ENCODE measurements around the gene FYCO1.
"Not testable (repeated sequence)": the region's sequence is repeated elsewhere in the genome, so short reads cannot be mapped to it uniquely, and the experiment has no call there.

The FYCO1 gene

DNA sequence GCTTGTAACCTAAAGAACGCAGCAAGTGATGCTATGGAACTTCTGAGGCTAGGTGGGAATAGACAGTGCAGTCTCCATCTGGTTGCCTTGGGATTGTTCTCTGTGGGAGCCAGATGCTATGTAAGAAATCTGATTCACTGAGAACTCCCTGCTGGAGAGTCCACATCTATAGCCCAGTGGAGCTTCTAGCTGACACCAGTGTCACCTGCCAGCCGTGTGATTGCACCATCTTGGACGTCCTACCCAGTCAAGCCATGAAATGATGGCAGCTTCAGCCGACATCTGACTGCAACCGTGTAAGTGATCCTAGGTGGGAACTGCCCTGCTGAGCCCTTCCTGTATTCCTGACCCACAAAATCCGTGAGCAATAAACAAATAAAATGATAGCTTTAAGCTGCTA, 12.4 kb upstream of the FYCO1 start:
- peak in 1 of 3 donors; percentile 33 for DNase-seq

DNA sequence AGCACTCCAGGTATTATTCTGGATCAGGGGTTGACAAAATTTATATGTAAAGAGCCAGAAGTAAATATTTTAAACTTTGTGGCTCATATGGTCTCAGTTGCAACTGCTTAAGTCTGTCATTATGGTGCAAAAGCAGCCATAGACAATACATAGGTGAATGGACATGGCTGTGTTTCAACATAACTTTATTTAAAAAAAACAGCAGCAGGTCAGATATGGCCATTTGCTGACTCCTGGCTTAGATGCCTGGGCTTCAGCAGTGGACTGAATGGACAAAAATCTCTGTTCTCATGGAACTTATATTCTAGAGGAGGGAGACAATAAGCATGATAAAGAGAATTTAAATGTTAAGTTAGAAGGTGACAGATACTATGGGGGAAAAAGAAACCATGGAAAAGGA, 11.7 kb upstream of the FYCO1 start:
- no peak for DNase-seq

DNA sequence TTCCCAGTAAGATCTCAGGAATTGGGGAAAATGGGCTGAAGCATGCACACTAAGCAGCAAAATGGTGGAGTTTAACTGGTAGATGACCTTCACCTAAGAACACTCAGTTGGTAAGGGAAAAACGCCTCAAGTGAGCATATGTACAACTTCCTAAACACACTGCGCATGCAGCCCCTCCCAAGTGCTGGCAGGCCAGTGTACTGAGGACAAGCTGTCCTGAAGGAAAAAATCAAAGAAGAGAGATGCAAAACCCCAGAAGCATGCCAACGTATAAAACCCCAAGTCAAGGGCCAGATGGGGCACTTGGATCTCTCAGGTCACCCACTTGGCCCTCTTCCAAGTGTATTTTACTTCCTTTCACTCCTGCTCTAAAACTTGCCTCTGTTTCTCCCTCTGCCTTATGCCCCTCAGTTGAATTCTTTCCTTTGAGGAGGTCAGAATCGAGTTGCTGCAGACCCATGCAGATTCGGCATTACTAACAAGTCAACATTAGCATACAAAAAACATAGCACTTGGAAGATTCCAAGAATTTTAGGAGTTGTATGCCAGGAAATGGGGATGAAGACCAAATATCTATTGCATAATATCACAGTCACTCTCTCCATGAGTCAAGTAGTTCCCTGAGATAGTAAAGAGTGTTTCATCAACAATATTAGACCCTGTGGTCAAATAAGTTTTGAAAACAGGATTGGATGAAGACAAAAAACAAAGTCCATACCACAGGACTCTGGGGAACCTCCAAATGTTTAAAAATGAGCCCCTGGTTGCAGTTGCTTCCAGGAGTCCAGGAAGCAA, 10.8 kb upstream of the FYCO1 start:
- DNase-seq, result peak in 2 of 3 donors; percentile 51 to 70

DNA sequence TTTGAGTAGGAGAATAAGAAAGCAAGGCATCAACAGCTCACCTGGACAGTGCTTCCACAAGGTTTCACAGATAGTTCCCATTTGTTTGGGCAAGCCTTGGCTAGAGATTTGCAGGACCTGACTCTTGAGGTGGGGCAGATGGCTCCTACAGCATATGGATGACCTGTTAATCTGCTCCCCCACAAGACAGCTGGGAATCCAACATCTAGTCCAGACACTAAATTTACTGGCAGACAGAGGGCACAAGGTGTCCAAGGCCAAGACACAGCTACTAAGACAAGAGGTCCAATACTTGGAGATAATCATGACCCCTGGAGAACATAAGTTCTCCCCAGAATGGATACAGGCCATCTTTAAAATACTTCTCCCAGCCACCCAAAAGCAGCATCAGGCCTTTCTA, 8.1 kb upstream of the FYCO1 start:
- DNase-seq, result not testable (repeated sequence)

DNA sequence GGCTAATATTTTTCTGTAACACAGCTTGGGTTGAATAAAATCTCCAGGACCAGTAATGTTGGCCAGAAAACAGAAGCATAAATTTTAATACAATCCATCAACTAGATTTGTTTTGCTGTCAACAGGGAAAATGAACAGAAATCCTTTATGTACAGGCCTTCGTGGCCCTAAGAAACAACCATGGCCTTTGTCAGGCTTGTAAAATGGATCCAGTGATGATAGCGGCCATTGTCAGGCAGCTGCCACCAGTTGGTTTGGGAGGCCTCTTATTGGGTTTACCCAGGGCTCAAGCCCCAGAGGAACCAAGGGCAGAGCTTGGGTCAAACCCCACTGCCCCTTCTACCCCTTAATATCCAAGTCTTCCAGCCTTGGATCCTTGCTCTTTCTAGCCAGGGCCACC, 5.6 kb upstream of the FYCO1 start:
- DNase-seq, result no peak

DNA sequence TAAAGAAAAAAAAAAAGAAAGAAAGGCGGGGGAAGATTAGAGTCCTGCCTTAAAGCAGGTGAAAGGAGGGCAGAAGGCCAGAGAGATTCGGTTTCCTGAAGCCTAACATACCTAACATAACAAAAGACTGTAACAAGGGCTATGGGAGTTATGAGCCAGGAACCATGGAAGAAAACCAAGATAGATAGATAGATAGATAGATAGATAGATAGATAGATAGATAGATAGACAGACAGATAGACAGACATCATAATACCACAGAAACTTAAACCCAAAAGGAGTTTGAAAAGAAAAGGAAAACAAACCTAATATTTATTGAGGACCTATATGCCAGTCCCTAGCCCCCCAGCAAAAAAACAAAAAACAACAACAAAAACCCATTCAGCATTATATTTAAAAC, 2.3 kb upstream of the FYCO1 start:
- no peak for DNase-seq

DNA sequence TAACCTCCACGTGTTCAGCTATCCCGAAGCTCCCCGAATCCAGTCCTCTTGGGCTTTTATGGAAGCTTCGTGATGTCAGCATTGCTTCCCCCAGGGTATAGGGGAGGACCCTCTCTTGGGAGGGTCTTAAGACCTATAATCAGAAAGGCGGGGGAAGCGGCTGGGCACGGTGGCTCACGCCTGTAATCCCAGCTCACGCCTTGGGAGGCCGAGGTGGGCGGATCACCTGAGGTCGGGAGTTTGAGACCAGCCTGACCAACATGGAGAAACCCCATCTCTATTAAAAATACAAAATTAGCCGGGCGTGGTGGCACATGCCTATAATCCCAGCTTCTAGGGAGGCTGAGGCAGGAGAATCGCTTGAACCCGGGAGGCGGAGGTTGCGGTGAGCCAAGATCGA, 1.9 kb upstream of the FYCO1 start:
- DNase-seq, result not testable (repeated sequence)

DNA sequence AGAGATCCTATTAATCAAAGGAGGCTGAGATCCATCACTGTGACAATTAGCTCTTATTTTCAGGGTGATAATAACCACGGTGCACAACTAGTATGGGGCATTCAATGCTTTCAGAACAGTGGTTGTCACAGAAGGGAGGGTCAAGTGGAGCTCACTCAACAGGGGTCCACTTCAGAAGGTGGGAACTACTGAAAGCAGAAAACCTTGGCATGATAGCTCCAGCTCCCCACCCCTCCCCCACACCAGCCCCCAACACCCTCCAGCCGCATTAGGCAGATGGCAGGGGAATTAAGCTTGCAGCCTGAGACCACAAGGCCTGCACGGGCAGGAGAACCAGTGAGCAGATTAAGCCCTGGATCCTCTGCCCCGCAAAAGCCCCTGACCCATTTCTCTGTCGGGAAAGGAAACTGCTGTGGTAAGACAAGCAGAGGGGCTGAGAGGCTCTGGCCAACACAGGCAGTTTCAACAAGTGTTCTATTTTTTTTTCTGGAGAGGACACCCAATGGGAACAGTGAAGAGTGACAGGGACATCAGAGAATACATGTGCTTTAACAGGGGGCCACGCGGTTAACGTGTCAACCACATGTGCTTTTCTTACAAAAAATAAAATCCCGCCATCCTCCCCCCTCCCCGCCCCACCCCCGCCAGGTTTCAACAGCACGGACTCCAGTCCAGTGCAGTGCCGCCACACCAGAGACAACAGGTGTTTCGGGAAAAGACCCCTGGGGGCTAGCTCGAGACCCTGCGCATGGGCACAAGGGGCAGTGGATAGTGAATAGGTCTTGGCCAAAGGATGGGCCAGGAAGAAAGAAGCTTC, 997 bp downstream of the FYCO1 start:
- DNase-seq, result peak in 1 of 3 donors; percentile 40

DNA sequence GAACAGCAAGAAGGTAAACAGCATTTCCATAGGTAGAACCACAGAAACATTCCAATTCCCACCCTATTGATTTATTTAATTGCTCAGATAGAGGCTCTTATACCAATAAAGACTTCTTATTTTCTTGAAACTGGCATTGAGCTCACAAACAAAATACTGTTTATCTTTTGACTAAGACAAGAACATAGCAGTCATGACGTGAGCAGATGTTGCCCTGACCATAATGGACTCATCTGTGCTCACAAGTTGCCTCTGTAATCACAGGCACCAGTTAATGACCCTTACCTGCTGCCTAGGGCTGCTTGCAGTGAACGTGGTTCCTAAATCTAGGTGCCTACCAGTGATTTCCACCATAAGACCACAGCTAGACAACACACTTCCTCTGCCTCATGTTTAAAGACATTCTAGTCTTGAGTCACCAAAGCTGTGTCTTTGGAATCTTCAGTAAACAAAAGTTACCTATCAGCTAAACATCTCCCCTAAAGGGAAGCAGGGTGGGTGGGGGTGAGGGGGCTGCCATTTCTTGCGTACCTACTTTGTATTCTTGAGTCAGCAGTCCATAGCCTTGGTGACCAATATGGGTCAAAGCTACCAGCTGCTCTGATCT, 2.1 kb downstream of the FYCO1 start:
- no peak for DNase-seq

DNA sequence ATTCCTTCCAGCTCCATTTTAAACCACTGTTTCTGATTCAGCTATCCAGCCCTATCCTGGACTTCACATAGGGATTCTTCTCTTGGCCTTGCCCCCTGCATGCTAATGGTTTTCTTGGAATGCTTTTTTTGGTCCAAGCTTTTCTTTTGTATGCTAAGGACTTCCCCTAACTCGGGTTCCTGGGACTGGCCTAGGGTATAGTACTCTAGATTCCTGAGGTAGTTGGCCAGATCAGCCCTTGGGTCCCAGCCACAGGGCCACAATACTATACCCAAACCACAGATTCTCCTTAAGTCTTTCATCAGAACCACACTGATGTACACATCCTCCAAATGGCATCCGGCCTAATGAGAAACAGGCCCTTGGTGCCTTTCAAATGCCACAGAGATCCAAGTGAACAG, 2.8 kb downstream of the FYCO1 start:
- DNase-seq, result no peak

DNA sequence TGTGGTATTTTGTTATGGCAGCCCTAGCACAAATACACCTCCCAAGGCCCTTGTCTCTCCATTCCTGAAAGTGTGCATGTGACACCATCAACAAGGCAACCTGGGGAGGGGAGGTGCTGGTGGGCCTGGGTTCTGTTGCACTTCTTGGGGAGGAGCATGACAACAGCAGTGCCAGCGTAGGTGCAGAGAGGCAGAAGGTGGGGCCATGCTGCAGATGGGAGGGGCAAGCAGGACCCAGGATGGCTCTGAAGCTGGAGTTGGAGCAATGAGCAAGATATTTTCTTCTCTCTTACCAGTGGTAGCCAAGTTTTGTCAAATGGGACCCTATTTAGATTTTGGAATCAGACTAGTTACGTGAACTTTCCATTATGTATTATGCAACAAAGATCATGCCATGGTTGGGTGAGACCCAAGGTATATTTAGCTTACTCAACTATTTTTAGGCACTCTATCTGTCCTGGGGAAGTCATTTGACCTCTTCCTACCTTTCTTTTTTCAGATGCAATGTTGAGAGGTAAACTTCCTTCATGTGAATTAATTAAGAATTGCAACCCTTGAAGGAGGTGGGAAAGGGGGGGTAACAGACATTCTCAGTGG, 3.4 kb downstream of the FYCO1 start:
- no peak for DNase-seq

DNA sequence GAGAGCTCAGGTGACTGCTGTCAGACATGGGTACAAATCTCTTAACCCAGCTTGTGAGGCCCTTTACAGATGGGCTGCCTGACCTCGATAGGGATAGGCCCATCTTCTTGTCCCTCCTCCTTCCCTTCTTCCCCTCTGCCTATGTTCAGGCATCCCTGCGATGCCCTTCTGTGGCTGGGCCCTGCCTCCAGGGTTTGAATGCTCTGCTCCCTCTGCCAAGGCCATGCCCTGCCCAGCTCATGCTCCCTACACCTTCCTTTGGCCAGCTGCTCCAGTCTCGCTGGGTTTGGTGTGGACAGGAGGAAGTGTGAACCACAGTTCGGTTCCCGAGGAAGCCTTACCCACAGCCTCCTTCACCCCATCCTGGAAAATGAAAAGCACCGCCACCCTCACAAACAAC, 4.3 kb downstream of the FYCO1 start:
- no peak for DNase-seq

DNA sequence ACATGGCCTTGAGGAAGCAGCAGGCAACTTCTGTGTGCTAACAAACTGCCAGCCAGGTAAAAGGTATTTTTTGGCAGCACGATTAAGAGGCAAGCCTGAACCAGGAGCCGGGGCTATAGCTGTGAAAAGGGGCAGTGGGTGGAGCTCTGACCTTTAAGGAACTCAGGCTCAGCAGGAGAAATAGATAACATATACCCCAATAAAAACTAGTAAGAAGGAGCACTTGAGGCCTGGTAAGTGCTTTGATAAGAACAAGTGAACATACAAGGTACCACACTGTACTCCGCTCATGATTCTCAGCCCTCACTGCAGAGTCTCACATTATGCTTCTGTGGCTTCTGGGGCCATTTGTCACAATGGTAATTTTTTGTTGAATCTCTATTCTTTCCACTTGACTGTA, 5.4 kb downstream of the FYCO1 start:
- no peak for DNase-seq

DNA sequence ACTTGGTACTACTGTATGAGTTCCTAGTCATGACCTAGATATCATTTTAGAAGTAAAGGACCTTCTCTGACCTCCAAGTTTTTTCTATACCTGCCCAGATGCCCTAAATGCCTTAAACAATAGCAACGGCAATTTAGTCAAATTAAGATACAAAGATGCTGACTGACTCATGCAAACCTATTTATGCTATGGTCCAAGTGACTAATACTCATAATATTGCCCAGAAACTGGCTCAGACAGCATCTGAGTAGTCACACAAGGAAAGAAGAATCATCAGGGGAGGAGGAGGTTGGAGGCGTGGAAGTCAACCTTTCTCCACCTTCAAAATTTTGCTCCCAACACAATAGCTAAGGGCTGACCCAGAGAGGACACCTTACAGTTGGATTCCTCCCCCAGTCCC, 6.8 kb downstream of the FYCO1 start:
- peak; percentile 27 to 72 (median 66) for DNase-seq

DNA sequence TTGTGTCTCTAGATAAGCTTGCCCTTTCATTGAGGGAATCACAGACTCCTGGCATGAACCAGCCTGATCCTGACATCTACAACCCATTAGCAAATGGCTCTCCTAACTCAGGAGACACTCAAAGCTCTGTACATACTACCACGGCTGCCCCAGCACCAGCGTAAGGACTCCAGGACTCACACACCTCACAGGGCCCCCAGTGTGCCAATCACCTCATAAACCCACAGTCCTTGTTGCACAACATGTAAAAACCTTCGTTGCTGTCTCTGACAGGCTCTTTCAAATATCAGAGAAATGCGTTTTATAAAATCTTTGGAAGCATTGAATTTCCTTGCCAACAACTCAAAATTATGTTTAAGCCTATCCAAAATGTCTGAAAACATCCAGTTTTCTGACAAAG, 7.3 kb downstream of the FYCO1 start:
- no peak for DNase-seq

DNA sequence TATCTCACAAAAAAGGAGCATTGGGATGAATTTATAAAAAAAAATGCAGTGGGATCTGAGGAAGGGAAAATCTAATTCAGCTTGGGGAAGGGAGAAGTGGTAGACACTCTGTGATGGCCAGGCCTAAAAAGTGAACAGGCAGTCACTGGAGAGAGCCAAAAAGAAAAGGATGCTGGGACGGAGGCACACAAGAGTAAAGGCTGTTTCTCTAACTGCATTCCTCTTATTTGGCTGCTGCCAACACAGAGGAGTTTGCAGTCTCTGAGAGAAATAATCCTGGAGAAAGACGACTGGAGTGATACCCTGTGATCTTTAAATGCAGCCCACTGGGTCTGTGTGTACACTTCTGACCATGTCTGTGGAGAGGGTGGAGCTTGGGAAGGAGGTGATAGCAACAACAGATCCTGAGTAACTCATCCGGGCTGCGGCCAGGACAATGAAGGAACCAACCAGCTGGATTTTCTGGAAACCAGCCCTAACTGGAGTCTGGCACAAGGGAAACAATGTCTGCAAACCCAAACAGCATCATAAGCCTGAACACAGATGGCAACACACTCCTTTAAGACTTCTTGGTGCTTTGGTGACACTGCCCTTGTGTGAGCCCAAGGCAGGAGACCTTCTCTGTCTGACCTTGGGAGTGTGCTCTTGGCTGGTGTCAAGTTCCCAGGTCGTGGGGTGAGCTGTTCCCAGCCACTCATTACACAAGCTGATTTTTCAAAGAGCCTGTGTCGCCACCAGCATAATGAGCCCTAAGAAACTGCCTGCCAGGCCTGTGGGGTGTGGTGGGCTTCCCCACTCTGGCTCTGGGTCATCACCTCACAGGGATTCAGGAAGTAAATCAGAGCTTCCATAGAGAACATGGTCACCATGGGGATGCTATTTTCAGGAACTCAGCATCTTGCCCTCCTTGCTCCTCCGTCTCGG, 8.0 kb downstream of the FYCO1 start:
- DNase-seq, result peak; percentile 39 to 53 (median 42)

DNA sequence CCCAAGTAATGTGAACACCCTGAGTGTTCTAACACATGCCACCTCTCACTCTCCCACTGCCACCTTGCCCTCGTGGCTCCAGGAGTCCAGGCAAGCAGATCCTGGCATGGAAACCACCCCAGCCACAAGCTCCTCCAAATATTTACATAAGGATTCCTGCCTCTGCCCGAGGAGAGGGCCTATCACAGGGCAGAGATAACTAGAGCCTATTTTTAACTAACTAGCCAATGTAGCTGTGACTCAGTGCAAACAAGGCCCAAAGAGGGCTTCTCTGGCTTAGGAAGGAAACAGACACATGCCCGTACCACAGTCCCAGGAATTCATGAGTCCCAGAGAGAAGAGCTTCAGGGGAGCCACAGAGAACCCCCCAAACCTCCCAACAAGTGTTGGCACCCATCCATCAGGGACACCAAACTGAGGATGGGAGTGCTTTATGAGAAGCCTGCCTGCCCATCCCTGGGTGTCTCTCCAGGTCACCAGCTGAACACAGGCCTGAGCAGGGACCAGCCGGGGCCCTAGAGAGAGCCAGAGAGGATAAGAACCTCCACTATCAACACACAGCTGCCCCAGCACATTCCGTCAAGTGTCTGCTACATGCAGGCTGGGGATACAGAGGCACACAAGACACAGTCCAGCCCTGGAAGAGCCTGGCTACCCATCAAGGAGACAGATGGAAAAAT, 9.2 kb downstream of the FYCO1 start:
- no peak for DNase-seq

DNA sequence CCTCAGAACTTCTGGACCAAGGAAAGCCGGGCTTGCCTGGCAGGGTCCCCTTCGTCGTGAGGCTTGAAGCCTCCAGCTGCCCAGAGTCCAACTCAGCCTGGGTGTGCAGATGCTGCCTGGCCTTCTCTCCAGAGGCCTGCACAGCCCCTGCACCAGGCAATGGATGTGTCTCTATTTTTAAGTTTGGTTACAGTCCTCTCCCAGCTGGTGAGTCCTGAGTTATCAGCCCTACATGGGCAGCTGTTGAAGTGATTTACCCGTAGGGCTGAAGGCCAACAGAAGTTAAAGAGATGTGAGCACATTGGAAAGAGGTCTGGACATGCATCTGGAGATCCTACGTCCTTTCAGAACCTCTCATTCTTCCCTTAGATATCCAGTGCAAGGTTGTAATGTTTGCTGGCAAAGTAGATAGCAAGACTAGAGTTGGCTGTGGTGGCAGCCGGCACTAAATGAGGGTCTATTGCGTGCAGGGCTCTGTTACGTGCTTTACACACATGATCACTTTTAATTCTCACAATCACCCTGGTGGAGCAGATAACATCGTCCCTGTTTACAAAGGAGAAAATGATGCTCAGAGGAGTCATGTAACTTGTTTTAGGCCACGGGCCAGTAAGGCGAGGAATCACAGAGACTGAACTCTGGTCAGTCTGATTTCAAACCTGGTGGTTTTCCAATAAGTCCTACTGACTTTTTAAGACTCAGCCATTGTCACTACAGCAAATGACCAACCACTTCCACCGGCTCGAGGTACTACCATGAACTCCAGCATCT, 9.9 kb downstream of the FYCO1 start:
- DNase-seq, result no peak

DNA sequence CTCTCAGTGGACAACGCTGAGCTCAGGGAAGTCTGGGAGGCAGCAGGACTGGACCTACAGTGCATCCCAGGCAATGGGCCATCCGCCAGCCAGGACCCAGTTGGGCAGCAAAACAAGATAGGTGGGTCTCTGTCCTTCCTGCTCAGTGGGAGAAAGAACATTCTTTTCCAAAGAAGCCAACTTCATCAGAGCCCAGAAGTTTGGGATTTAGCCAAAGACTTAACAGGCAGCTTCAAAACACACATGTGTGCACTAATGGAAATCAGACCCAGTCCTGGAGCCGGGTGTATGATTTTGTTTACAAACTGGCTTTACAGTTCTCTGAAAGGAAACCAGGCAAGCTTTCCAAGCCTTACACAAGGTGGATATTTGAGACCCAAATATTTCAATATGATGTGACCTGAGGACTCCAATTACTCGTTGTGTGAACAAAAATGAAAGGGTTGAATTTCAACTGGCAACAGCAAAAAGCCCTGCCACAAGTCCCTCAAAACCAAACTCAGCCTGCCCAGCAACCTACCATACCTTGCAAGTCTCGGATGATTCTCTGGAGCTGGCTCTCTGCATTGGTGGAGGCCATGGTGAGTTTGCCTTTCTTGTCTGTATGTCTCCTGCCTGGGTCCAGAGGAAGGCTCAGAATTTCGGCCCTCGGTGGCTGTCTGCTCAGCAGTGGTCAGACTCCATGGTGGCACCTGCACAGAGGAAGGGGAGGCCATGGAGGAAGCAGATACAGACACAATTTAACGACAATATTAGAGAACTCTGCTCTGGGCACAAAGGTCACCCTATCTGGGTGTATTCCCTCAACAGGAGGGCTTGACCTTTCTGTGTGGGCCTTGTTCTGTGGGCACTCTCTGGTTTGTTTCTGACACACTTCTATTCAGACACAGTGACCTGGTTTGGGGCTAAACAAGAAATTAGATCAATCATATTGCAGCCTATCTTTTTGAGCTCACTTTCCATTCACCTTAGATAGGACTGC, 11.0 kb downstream of the FYCO1 start:
- DNase-seq, result no peak

DNA sequence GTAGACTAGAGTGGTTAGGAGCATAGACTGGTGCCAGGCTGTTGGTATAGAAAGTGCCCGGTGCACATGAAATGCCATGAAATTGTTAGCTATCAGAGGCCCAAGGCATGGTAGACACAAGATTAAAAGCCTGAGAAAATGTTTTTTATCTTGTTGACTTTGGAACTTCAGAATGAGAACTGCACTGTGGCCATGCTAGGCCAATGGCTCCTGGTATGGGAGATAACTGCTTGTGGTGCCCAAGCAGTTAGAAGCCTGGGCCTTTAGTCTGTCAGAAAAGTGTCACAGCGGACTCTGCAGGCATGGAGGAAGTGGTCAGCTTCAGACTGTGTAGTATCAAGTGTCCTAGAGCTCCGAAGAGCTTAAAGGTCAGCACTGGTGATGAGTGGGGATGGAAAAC, 11.9 kb downstream of the FYCO1 start:
- no peak for DNase-seq

Measured in suppressor macrophage treated with lipopolysaccharide for 1 hour (primary cell).